Keratinocyte (primary cell): ENCODE results near the gene TMUB1. TPM values are rescaled to one million over a fixed set of nuclear protein-coding genes. Genes with fewer than 3 reads are reported as not detected.
"Not testable (repeated sequence)": the region's sequence is repeated elsewhere in the genome, so short reads cannot be mapped to it uniquely, and the experiment has no call there.

Experiments used
- DNase-seq: peaks from one replicate; pipeline ENCODE4 v3.0.0-alpha.2; 2011; ENCODE audit warnings: low read depth, missing footprints, low spot score
- FAIRE-seq: peaks from 2 replicates; lab custom pipeline; 2011; peaks lifted over from hg19 to GRCh38; lab: Jason Lieb, UNC
- H2AFZ ChIP-seq: 2 replicates; pipeline ENCODE4 v1.6.0; 2012; ENCODE audit warnings: low read length, control low read depth, inconsistent platforms; ENCODE audit not compliant: control insufficient read depth
- H3K27ac ChIP-seq: 2 replicates; pipeline ENCODE4 v1.5.1; 2011; ENCODE audit warnings: low read length; ENCODE audit not compliant: control insufficient read depth, insufficient read depth
- H3K27me3 ChIP-seq: 3 replicates; pipeline ENCODE4 v1.6.0; 2011; ENCODE audit warnings: low read length; ENCODE audit not compliant: control insufficient read depth, insufficient read depth; ENCODE audit errors: extremely low read depth
- H3K36me3 ChIP-seq, 2 experiments: 2 replicates in 1 of 2; 3 replicates in 1 of 2; pipeline ENCODE4 v1.5.1; 2011; ENCODE audit warnings: low read length in 2 of 2, mild to moderate bottlenecking in 1 of 2; ENCODE audit not compliant: control insufficient read depth in 2 of 2, insufficient read depth in 2 of 2; ENCODE audit errors: extremely low read depth in 1 of 2
- H3K4me1 ChIP-seq: 3 replicates; pipeline ENCODE4 v1.5.1; 2011; ENCODE audit warnings: low read length; ENCODE audit not compliant: control insufficient read depth, insufficient read depth; ENCODE audit errors: extremely low read depth
- H3K4me2 ChIP-seq: 3 replicates; pipeline ENCODE4 v1.6.0; 2011; ENCODE audit warnings: low read depth, low read length; ENCODE audit not compliant: control insufficient read depth, insufficient read depth; ENCODE audit errors: extremely low read depth
- H3K4me3 ChIP-seq, 3 experiments: fragments of 200-600 bp in 1 of 3; sonication (generic) in 1 of 3; 2 replicates in 2 of 3; 3 replicates in 1 of 3; pipeline ENCODE4 v1.5.1; 2011 to 2016; ENCODE audit warnings: low read length in 3 of 3, mild to moderate bottlenecking in 3 of 3, control low read depth in 2 of 3, inconsistent platforms in 1 of 3, low read depth in 1 of 3, mixed read lengths in 1 of 3, mixed run types in 1 of 3, moderate library complexity in 1 of 3; ENCODE audit not compliant: control insufficient read depth in 2 of 3, insufficient read depth in 2 of 3; ENCODE audit errors: extremely low read depth in 1 of 3
- H3K79me2 ChIP-seq: 2 replicates; pipeline ENCODE4 v1.6.0; 2012; ENCODE audit warnings: low read length; ENCODE audit not compliant: control insufficient read depth, insufficient read depth
- H3K9ac ChIP-seq: 3 replicates; pipeline ENCODE4 v1.6.0; 2011; ENCODE audit warnings: low read length; ENCODE audit not compliant: control insufficient read depth, insufficient read depth; ENCODE audit errors: extremely low read depth
- H3K9me1 ChIP-seq: 3 replicates; pipeline ENCODE4 v1.6.0; 2011; ENCODE audit warnings: low read length; ENCODE audit not compliant: control insufficient read depth, insufficient read depth; ENCODE audit errors: extremely low read depth
- H3K9me3 ChIP-seq: 2 replicates; pipeline ENCODE4 v1.5.1; 2012; ENCODE audit warnings: low read depth, low read length; ENCODE audit not compliant: control insufficient read depth
- H4K20me1 ChIP-seq: 3 replicates; pipeline ENCODE4 v1.6.0; 2011; ENCODE audit warnings: low read length; ENCODE audit not compliant: control insufficient read depth, insufficient read depth; ENCODE audit errors: extremely low read depth
- CTCF ChIP-seq, 3 experiments: IDR thresholded peaks in 1 of 3; conservative IDR thresholded peaks in 1 of 3; optimal IDR thresholded peaks in 1 of 3; 2 replicates in 2 of 3; 3 replicates in 1 of 3; pipeline versions ENCODE3 to v1.5.1; 2011; ENCODE audit warnings: low read length in 3 of 3, mild to moderate bottlenecking in 3 of 3, moderate library complexity in 2 of 3, control low read depth in 1 of 3, inconsistent platforms in 1 of 3; ENCODE audit not compliant: insufficient read depth in 2 of 3; ENCODE audit errors: extremely low read depth in 1 of 3
- EZH2 ChIP-seq: IDR thresholded peaks from one replicate; pipeline ENCODE4 v1.6.1; 2012; ENCODE audit warnings: inconsistent platforms, mild to moderate bottlenecking, low read length, moderate library complexity
- dilution Hi-C: fragments of 300-500 bp; cut with MboI; formaldehyde crosslinking; loops from one replicate; pipeline ENCODE4 v1.7.0; 2020; ENCODE audit warnings: low sequenced_read_pairs; ENCODE audit not compliant: extremely low pct_ligation_motif_present
- polyA plus RNA-seq, 5 experiments: library from polyadenylated mRNA; depleted of rRNA in 3 of 5; stranded (reverse) in 3 of 5; stranded (forward) in 1 of 5; unstranded in 1 of 5; fragments of >200 nt; gene quantifications; 1 replicate in 1 of 5; 2 replicates in 3 of 5; 3 replicates in 1 of 5; pipeline versions ENCODE4 v1.2.1 to v1.2.3, GENCODE V29; 2011 to 2012; ENCODE audit warnings: missing spikeins in 2 of 5, low read depth in 1 of 5, low replicate concordance in 1 of 5

Gene TMUB1
- polyA plus RNA-seq, 1 donor (not counting 4 experiments of a cell fraction or from before 2014, with no cell fraction given) = 12.2 TPM

- Histone ChIP-seq H3K9ac (no peak overlapping the region), H2AFZ (no peak overlapping the region), H3K36me3 (peaks cover 5 to 19% of the 10 kb centered on the region in 2 experiments), H3K4me1 (peaks cover 8% of the 10 kb centered on the region), H3K4me2 (no peak overlapping the region), H3K79me2 (no peaks in the 10 kb centered on the region), H3K9me1 (no peaks in the 10 kb centered on the region), H3K4me3 (no peak overlapping the region), H3K9me3 (no peaks in the 10 kb centered on the region), H3K27ac (no peak overlapping the region), H3K27me3 (no peaks in the 10 kb centered on the region), H4K20me1 (no peaks in the 10 kb centered on the region)
- DNase-seq (no peak), FAIRE-seq (no peak)
- dilution Hi-C loops = no loop called here
- TF ChIP-seq CTCF (optimal IDR thresholded peaks at IDR 0.05 in 1 of 3, IDR thresholded peaks at IDR 0.05 in 1 of 3, conservative IDR thresholded peaks at IDR 0.05 in 1 of 3; ENCODE audit: extremely low read depth in 1 of 3, insufficient read depth in 2 of 3, low read length in 3 of 3) = no peak
- no peak for TF ChIP-seq EZH2
Measured at GRCh38 chr7:151043959-151044358, 39.3 kb downstream of the TMUB1 start.

DNA sequence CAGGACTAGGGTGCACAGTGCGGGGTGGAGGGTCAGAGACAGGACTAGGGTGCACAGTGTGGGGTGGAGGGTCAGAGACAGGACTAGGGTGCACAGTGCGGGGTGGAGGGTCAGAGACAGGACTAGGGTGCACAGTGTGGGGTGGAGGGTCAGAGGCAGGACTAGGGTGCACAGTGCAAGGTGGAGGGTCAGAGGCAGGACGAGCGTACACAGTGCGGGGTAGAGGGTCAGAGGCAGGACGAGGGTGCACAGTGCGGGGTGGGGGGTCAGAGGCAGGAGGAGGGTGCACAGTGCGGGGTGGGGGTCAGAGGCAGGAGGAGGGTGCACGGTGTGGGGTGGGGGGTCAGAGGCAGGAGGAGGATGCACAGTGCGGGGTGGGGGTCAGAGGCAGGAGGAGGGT, 39.8 kb downstream of the TMUB1 start:
- Histone ChIP-seq H3K36me3 (peaks cover 5 to 19% of the 10 kb centered on the region in 2 experiments), H3K4me1 (peaks cover 11% of the 10 kb centered on the region)
- FAIRE-seq, H2AFZ ChIP-seq, H3K9ac ChIP-seq, dilution Hi-C loops, H3K9me3 ChIP-seq, H3K27ac ChIP-seq, DNase-seq, H4K20me1 ChIP-seq, H3K4me2 ChIP-seq, H3K4me3 ChIP-seq, H3K27me3 ChIP-seq, H3K79me2 ChIP-seq, H3K9me1 ChIP-seq: not testable (repeated sequence)
